ENCODE measurements around the gene FBXO3.
A peak's percentile ranks its signal among the peaks of the same experiment; 100 is the strongest.
"Not testable (repeated sequence)": the region's sequence is repeated elsewhere in the genome, so short reads cannot be mapped to it uniquely, and the experiment has no call there.

Gene FBXO3

GRCh38 chr11:33713856-33714398, 60.4 kb downstream of the FBXO3 start:
- Mint-ChIP-seq H3K4me3 (no peak overlapping the region), H3K36me3 (ENCODE audit: low read depth) (peaks cover 48% of the 10 kb centered on the region), H3K27me3 (ENCODE audit: low read depth) (no peaks in the 10 kb centered on the region), H3K27ac (peak overlapping the region in 1 of 3 experiments; percentile 72), H3K9me3 (no peaks in the 10 kb centered on the region), H3K4me1 (peaks cover 26% of the 10 kb centered on the region)
- no peak for TF ChIP-seq CTCF (IDR thresholded peaks at IDR 0.05; ENCODE audit: unreplicated experiment in 3 of 3)

DNA sequence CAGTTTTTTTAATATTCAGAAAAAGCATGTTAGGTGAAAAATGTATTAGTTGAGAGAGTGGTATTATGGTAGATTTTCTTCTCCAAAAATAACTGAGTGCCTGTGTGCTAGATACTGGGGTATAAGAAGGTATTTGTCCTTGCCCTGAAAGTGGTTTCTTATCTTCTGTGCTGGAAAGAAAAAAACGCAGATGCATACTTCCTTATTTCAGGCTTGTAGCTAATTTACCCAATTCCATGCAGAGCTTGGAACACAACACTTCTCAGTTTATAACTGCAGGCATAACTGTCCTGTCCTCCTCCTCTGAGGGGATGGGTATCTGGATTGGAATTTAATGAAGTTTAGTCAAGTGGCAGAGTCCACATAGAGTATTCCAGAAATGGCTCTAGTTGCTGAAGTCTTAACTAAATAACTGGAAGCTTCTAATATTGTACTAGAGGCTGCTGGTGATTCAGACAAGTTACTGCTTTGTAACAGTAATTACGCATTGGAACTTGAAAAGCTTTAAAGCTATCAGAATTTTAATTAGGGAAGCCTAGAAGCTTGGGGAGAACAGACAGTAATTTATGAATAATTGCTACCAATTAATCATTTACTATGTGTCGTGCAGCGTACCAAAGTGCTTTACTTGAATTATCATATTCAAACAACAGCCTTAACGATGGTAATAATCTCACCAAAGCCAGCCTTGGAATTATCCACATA, 61.0 kb downstream of the FBXO3 start:
- no peaks in the 10 kb centered on the region for H3K27me3 Mint-ChIP-seq (ENCODE audit: low read depth)
- no peaks in the 10 kb centered on the region for H3K9me3 Mint-ChIP-seq
- H3K27ac Mint-ChIP-seq: peak overlapping the region in 2 of 3 experiments; percentile 35 to 72
- H3K4me3 Mint-ChIP-seq: no peak overlapping the region
- H3K4me1 Mint-ChIP-seq: peaks cover 25% of the 10 kb centered on the region
- H3K36me3 Mint-ChIP-seq (ENCODE audit: low read depth): peaks cover 46% of the 10 kb centered on the region
- no peak for TF ChIP-seq CTCF (IDR thresholded peaks at IDR 0.05; ENCODE audit: unreplicated experiment in 3 of 3)

- Mint-ChIP-seq H3K4me3 (no peak overlapping the region), H3K9me3 (no peaks in the 10 kb centered on the region)
Measured at GRCh38 chr11:33712436-33712835, 61.9 kb downstream of the FBXO3 start.

DNA sequence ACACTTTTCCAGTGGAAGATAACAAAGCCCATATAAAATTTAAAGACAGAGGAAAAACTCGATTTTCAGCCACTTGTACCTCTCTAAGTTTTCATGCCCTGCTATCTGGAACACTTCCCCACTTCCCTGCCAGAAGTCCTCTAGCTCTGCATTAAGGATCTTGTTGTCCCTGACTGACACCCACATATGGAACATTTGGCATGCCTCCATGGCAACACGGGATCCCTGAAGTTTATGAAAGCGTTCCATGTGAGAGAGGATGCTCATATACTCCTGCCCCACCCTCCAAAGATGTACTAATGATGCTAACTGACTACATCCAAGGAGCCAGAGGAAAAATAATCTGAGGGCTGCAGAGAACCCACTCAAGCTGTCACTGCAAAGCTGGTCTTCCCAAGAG, 64.9 kb downstream of the FBXO3 start:
- peak overlapping the region in 1 of 3 experiments; percentile 48 for H3K27ac Mint-ChIP-seq
- no peak for TF ChIP-seq CTCF (IDR thresholded peaks at IDR 0.05; ENCODE audit: unreplicated experiment in 3 of 3)
- H3K4me3 Mint-ChIP-seq: no peak overlapping the region
- H3K9me3 Mint-ChIP-seq: no peaks in the 10 kb centered on the region
- peaks cover 17% of the 10 kb centered on the region for H3K4me1 Mint-ChIP-seq
- no peaks in the 10 kb centered on the region for H3K27me3 Mint-ChIP-seq (ENCODE audit: low read depth)
- H3K36me3 Mint-ChIP-seq (ENCODE audit: low read depth): peaks cover 38% of the 10 kb centered on the region

More at GRCh38 chr11:33712436-33712835, 61.9 kb downstream of the FBXO3 start:
- Mint-ChIP-seq H3K27me3 (ENCODE audit: low read depth) (no peaks in the 10 kb centered on the region), H3K4me1 (peaks cover 21% of the 10 kb centered on the region), H3K27ac (peak overlapping the region in 1 of 3 experiments; percentile 3), H3K36me3 (ENCODE audit: low read depth) (peaks cover 43% of the 10 kb centered on the region)
- no peak for TF ChIP-seq CTCF (IDR thresholded peaks at IDR 0.05; ENCODE audit: unreplicated experiment in 3 of 3)

GRCh38 chr11:33708985-33709384, 65.3 kb downstream of the FBXO3 start:
- Mint-ChIP-seq H3K9me3 (no peaks in the 10 kb centered on the region), H3K36me3 (ENCODE audit: low read depth) (peaks cover 34% of the 10 kb centered on the region), H3K4me1 (peaks cover 19% of the 10 kb centered on the region), H3K27me3 (ENCODE audit: low read depth) (no peaks in the 10 kb centered on the region), H3K27ac (peak overlapping the region in 1 of 3 experiments; percentile 48), H3K4me3 (no peak overlapping the region)
- TF ChIP-seq CTCF (IDR thresholded peaks at IDR 0.05; ENCODE audit: unreplicated experiment in 3 of 3): no peak

- not testable (repeated sequence) for H3K27me3 Mint-ChIP-seq (ENCODE audit: low read depth); H3K4me3 Mint-ChIP-seq; H3K9me3 Mint-ChIP-seq; H3K27ac Mint-ChIP-seq
- Mint-ChIP-seq H3K36me3 (ENCODE audit: low read depth) (peaks cover 34% of the 10 kb centered on the region), H3K4me1 (peaks cover 21% of the 10 kb centered on the region)
Measured at GRCh38 chr11:33707831-33708230, 66.5 kb downstream of the FBXO3 start.
